ENCODE data around the gene UMAD1. TPM values are rescaled to one million over a fixed set of nuclear protein-coding genes. Genes with fewer than 3 reads are reported as not detected.

UMAD1 gene
- polyA plus RNA-seq, 6 donors from 2014 or later = 23.1 to 33.9 (median 30.1) TPM

DNA sequence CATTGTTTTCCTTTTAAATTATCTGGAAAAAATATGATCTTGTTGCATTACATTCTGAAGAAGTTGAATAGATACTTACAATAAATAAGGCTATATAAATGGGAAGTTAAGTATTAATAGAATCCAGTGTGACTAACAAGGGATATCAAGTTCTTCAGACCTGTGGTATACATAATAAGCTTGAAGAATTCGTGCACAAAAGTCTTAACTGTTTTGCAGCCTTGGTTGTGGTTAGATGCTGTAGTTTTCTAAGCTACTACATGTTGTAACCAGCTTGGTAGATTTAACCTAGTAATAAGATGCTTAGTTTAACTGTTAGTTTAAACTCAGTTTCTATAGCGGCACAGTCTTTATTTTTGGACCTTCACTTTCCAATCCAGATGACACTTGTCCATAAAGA, 221.8 kb downstream of the UMAD1 start:
- no peaks in the 10 kb centered on the region for H3K27me3 Mint-ChIP-seq
- ATAC-seq (ENCODE audit: low read depth in 2 of 2) (no peak), DNase-seq (no peak)
- peaks cover 10 to 21% (median 12%) of the 10 kb centered on the region in 3 donors for H3K4me1 Mint-ChIP-seq
- no peaks in the 10 kb centered on the region for H3K36me3 Mint-ChIP-seq
- H3K27ac Mint-ChIP-seq = no peak overlapping the region
- H3K9me3 Mint-ChIP-seq = peaks cover 0 to 4% (median 0%) of the 10 kb centered on the region in 7 donors
- H3K4me3 Mint-ChIP-seq = no peak overlapping the region

DNA sequence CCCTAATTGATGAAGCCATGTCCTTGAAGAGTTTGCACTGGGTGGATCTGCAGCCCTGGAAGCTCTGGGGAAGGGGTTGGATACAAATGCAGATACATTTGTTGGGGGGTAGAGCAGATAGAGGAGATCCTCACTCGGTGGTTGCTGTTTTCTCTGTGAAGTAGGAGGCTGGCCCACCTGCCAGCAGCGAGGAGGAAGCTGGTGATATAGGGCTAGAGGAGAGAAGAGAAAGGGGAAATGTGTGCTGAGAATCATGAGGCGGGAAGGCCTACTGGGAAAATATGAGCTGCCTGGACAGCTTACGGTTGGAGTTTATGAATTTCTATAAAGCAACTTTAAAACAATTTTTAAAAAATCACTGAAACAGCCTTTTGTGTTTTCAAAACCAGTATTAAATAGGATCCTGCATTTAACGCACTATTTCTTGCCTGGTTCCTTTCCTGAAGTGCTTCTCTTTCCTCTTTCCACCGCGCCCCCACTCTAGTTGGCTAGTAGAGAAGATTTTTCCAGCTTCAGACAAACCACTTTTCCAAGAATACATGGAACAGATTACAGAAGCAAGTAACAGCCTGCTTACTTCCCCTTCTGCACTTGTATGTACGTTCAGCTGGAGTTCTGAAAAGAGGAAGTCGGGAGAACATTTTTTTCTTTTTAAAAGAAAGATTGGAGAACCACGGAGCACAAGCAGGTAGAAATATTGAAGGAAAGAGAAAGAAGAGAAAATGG, 227.5 kb downstream of the UMAD1 start:
- peak; percentile 82 to 83 for ATAC-seq (ENCODE audit: low read depth in 2 of 2)
- Mint-ChIP-seq H3K4me1 (peaks cover 0 to 6% (median 6%) of the 10 kb centered on the region in 3 donors), H3K9me3 (no peaks in the 10 kb centered on the region), H3K27ac (no peak overlapping the region), H3K36me3 (no peaks in the 10 kb centered on the region), H3K4me3 (no peak overlapping the region), H3K27me3 (no peaks in the 10 kb centered on the region)
- peak; percentile 51 for DNase-seq

DNA sequence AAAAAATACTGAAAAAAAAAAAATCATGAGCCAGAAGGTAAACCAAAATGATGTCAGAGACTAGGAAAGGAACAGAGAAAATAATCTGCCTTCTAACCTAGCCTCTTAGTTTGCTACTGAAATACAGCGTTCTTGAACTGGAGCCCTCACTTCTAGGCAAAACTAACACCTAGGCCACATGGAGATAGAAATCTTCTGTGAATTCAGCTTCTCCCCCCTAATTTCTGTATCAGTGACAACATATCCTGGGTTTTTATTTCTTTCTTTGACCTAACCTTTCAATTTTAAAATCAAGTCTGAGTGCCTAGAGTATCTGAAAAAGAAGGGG, 228.0 kb downstream of the UMAD1 start:
- H3K9me3 Mint-ChIP-seq = no peaks in the 10 kb centered on the region
- ATAC-seq (ENCODE audit: low read depth in 2 of 2) (peak; percentile 24 to 37), DNase-seq (no peak)
- H3K4me3 Mint-ChIP-seq = no peak overlapping the region
- H3K4me1 Mint-ChIP-seq = peaks cover 0 to 6% (median 2%) of the 10 kb centered on the region in 3 donors
- peaks cover 0 to under 1% of the 10 kb centered on the region in 2 donors for H3K36me3 Mint-ChIP-seq
- no peak overlapping the region for H3K27ac Mint-ChIP-seq
- no peaks in the 10 kb centered on the region for H3K27me3 Mint-ChIP-seq

DNA sequence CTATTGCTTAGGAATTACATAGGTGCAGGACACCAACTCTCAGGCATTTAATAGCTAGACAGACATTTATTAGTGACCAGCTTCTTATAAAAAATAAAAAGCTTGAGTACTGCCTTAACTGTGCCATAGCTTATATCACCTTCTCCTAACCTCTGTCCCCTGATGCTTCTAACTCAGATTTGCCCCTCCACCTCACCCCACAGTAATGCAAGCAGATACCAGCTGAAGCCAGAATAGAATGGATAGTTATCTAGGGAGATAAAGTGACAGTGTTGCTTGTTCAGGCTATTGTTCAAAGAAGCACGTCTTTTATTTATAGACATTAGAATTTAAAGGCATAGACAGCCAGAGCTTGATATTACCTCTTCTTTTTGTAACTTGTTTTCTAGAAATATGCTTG, 228.5 kb downstream of the UMAD1 start:
- no peak for ATAC-seq (ENCODE audit: low read depth in 2 of 2)
- H3K36me3 Mint-ChIP-seq = peaks cover 2 to 5% of the 10 kb centered on the region in 2 donors
- DNase-seq = no peak
- H3K27ac Mint-ChIP-seq = peak overlapping the region in 1 of 6 donors; percentile 26
- H3K4me3 Mint-ChIP-seq = no peak overlapping the region
- H3K4me1 Mint-ChIP-seq = peaks cover 0 to 6% (median 0%) of the 10 kb centered on the region in 3 donors
- H3K9me3 Mint-ChIP-seq = no peaks in the 10 kb centered on the region
- H3K27me3 Mint-ChIP-seq = no peaks in the 10 kb centered on the region

DNA sequence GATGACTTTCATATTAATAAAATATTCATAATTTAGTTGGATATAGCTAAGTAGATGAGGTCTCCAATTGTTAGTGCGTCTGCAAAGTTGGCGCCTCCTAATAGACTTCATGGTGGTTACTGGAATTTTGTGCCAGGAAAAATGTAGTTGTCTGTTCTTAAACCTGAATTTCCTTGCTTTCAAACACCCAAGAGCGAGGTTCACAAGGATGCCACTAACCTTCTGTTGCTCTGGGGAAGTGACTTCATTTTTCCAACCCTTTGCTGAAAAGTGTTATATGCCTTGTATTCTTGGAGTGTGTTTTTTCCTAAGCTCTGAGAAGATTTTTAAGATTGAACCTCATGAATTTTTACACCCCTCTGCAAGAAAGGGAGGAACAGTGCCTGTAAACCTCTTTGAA, 229.1 kb downstream of the UMAD1 start:
- Mint-ChIP-seq H3K27me3 (no peaks in the 10 kb centered on the region), H3K4me3 (no peak overlapping the region), H3K27ac (no peak overlapping the region), H3K4me1 (peaks cover 0 to 6% (median 0%) of the 10 kb centered on the region in 3 donors), H3K36me3 (peaks cover 5 to 9% of the 10 kb centered on the region in 2 donors), H3K9me3 (no peaks in the 10 kb centered on the region)
- no peak for DNase-seq
- ATAC-seq (ENCODE audit: low read depth in 2 of 2) = no peak

DNA sequence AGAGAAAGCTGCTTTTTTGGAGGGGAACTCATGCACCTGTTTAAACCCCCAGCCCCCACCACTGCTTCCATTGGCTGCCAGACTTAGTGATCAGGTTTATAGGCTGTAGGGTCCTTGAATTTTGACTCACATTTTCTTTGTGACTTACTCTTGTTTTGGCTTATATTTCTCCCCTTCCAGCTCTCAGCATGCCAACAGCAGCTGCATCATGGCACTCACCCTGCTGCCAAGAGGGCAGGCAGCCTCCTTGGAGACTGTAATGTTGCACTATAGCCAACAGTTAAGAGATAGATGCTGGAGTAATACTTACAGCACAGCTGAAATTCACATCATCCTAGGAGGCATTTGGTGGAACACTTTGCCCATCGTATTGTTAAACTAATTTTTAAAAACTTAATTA, 230.0 kb downstream of the UMAD1 start:
- peaks cover 0 to 3% (median 0%) of the 10 kb centered on the region in 7 donors for H3K9me3 Mint-ChIP-seq
- peak overlapping the region in 1 of 6 donors; percentile 13 for H3K27ac Mint-ChIP-seq
- DNase-seq (no peak), ATAC-seq (ENCODE audit: low read depth in 2 of 2) (no peak)
- no peak overlapping the region for H3K4me3 Mint-ChIP-seq
- peaks cover 5 to 9% of the 10 kb centered on the region in 2 donors for H3K36me3 Mint-ChIP-seq
- no peaks in the 10 kb centered on the region for H3K27me3 Mint-ChIP-seq
- peaks cover 0 to 6% (median 6%) of the 10 kb centered on the region in 3 donors for H3K4me1 Mint-ChIP-seq

DNA sequence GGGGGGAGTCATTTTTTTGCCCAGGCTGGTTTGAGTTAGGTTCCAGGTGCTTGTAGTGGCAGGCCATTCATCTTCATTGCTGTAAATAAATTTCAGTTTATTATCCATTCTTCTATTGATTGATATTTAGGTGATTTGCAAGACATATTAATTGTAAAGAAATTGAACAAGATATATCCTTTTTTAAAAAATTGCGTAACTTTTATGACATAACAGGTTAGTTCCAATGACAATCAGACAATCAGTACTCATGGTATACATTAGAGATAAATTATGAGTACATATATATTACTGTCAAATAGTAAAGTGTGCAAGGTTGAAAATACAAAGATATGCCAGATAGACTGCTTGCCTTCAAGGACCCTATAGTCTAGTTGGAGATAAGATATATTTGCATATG, 235.9 kb downstream of the UMAD1 start:
- DNase-seq = no peak
- peak overlapping the region in 1 of 6 donors; percentile 85 for H3K27ac Mint-ChIP-seq
- peaks cover 5 to 9% of the 10 kb centered on the region in 2 donors for H3K36me3 Mint-ChIP-seq
- no peak for ATAC-seq (ENCODE audit: low read depth in 2 of 2)
- H3K4me3 Mint-ChIP-seq = no peak overlapping the region
- H3K9me3 Mint-ChIP-seq = peaks cover 0 to 3% (median 0%) of the 10 kb centered on the region in 7 donors
- H3K27me3 Mint-ChIP-seq = no peaks in the 10 kb centered on the region
- H3K4me1 Mint-ChIP-seq = peaks cover 4 to 6% (median 4%) of the 10 kb centered on the region in 3 donors

DNA sequence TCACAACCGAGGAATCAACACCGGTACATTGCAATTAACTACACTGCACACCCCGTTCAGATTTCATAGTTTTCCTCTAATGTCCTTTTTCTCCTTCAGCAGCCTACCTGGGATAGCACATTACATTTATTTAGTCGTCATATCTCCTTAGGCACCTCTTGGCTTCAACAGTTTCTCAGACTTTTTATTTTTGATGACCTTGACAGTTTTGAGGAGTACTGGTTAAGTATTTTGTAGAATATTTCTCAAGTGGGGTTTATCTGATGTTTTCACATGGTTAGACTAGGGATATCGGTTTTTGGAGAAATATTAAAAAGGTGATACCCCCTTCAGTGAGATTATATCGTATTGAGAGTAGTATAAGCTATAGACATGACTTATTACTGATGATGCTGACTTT, 241.0 kb downstream of the UMAD1 start:
- Mint-ChIP-seq H3K27ac (peak overlapping the region in 2 of 6 donors; percentile 17 to 28), H3K4me1 (peaks cover 14 to 25% (median 20%) of the 10 kb centered on the region in 3 donors), H3K9me3 (peaks cover 0 to 6% (median 0%) of the 10 kb centered on the region in 7 donors), H3K27me3 (no peaks in the 10 kb centered on the region), H3K4me3 (no peak overlapping the region), H3K36me3 (no peaks in the 10 kb centered on the region)
- DNase-seq = no peak
- no peak for ATAC-seq (ENCODE audit: low read depth in 2 of 2)

DNA sequence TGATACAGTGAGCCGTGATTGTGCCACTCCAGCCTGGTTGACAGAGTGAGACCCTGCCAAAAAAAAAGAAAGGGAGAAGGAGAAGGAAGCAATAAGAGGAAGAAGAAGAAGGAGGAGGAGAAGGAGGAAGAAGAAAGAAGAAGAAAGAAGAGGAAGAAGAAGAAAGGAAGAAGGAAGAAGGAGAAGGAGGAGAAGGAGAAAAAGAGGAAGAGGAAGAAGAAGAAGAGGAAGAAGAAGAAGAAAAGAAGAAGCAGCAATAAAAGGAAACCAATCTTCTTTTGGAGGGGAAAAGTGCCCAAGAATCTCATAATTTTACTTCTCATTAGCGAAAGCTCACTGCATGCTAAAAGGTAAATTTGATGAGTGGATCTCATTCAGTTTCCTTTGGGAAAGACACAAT, 242.3 kb downstream of the UMAD1 start:
- no peak for ATAC-seq (ENCODE audit: low read depth in 2 of 2)
- H3K4me1 Mint-ChIP-seq = peaks cover 14 to 23% (median 20%) of the 10 kb centered on the region in 3 donors
- H3K27ac Mint-ChIP-seq = peak overlapping the region; percentile 80 to 95 (median 92)
- H3K36me3 Mint-ChIP-seq = no peaks in the 10 kb centered on the region
- H3K4me3 Mint-ChIP-seq = peak overlapping the region in 5 of 8 donors; percentile 30 to 79 (median 48)
- H3K27me3 Mint-ChIP-seq = no peaks in the 10 kb centered on the region
- no peak for DNase-seq
- peaks cover 0 to 6% (median 0%) of the 10 kb centered on the region in 7 donors for H3K9me3 Mint-ChIP-seq

DNA sequence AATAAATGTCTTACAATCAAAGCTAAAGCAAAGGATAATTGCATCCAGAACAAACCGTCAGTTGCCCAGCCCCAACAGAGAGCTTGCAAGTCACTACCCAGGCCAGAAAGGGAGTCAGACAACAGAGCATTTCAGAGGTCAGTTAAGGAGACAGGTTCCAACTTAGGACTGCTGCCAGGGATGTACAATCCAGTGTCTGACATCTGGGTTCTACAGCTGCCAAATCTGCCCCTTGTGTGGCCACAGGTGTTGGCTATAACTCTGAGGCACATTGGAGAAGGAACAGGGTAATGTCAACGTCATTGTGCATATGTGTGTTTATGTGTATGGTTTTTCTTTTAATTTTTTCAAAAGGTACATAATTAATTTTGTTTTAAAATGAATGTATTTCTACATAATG, 242.8 kb downstream of the UMAD1 start:
- H3K4me1 Mint-ChIP-seq = peaks cover 10 to 23% (median 20%) of the 10 kb centered on the region in 3 donors
- H3K36me3 Mint-ChIP-seq = no peaks in the 10 kb centered on the region
- H3K9me3 Mint-ChIP-seq = peaks cover 0 to 6% (median 0%) of the 10 kb centered on the region in 7 donors
- H3K4me3 Mint-ChIP-seq = no peak overlapping the region
- H3K27ac Mint-ChIP-seq = peak overlapping the region in 2 of 6 donors; percentile 62 to 73
- H3K27me3 Mint-ChIP-seq = no peaks in the 10 kb centered on the region
- ATAC-seq (ENCODE audit: low read depth in 2 of 2) (no peak), DNase-seq (no peak)

DNA sequence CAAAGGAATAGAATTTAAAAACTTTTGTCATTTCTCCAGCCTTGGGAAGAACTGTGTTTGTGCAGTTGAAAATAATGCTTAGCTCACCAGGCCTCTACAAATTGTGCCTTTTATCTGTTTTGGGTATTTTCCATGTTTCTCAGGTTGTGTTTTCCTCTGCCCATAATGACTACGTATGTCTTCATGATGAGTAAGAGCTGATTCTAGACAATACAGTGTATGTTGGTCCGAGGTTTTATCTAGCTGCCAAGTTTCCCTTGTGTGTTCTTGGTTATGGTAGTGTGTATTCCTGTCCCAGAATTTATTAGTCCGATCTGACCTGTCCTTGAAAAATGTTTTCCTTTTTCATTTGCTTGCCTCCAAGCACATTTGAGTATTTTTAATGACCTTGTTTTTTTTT, 244.3 kb downstream of the UMAD1 start:
- peaks cover 0 to 6% (median 0%) of the 10 kb centered on the region in 7 donors for H3K9me3 Mint-ChIP-seq
- H3K4me1 Mint-ChIP-seq = peaks cover 10 to 23% (median 20%) of the 10 kb centered on the region in 3 donors
- ATAC-seq (ENCODE audit: low read depth in 2 of 2) = no peak
- DNase-seq = no peak
- H3K27me3 Mint-ChIP-seq = no peaks in the 10 kb centered on the region
- no peak overlapping the region for H3K4me3 Mint-ChIP-seq
- H3K27ac Mint-ChIP-seq = peak overlapping the region in 1 of 6 donors; percentile 23
- H3K36me3 Mint-ChIP-seq = no peaks in the 10 kb centered on the region

DNA sequence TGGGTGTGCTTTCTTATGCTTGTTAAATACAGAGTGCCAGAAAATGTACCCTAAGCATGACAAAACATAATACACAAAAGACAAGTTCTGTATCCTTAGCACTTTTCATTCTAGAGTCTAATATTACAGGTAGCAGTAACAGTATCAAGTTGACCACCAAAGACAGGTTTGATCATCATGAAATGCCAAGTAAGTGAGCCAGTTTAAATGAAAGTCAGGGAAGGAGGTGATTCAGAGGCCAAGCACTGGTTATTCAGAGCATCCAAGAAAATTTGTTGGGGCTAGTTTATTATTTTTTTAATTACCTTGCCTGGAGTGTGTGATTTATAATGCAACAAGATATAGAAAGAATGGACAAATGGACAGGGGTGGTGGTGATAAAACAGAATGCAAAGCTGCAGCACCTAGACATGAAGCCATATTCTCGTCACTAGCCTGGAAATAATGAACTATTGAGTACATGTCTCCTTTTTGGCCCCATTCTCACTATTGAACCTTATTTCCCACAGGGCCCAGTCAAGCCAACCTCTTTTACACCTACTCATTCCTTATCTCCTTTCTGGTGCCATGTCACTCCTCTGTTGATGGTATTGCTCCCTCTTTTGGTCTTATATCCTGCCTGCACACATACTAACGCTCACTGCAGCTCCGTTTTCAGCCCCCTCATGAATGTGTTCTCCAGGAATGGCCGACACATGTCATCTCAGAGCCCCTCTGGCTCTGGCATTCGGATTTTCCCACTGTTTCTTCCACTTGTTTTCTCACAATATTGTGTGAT, 249.4 kb downstream of the UMAD1 start:
- ATAC-seq (ENCODE audit: low read depth in 2 of 2) (no peak), DNase-seq (no peak)
- H3K9me3 Mint-ChIP-seq = no peaks in the 10 kb centered on the region
- H3K4me3 Mint-ChIP-seq = no peak overlapping the region
- peaks cover 0 to 9% of the 10 kb centered on the region in 2 donors for H3K36me3 Mint-ChIP-seq
- no peaks in the 10 kb centered on the region for H3K27me3 Mint-ChIP-seq
- no peaks in the 10 kb centered on the region for H3K4me1 Mint-ChIP-seq
- peak overlapping the region in 2 of 6 donors; percentile 39 to 90 for H3K27ac Mint-ChIP-seq

DNA sequence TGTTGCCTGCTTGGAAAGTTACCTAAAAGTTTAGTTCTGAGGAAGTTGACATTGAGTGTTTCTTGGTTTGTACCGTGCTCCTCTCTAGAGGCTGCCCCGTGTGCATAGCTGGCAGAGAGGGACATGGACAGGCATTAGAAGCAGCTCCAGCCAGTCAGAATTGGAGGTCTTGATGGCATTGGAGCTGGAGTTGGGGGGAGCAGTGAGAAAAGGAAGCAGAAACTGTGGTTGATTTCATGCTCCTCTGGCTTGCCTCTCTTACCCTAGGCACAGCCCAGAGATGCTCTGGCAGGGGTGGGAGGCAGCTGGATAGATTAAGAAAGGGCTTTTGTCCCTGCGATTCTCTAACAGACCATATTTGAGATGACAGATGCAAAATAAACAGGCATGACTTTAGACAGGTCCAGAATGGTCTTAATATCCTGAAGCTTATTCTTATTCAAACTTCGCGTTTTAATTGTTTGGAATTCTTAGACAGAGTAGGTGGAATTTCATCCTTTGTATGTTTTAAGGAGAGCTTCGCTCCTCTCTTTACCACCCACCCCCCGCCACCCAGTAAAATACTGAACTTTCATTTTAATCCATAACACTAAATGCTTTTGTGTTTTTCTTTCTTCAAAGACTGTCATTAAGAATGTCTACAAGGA, 254.6 kb downstream of the UMAD1 start:
- H3K36me3 Mint-ChIP-seq = peaks cover 0 to 13% of the 10 kb centered on the region in 2 donors
- no peaks in the 10 kb centered on the region for H3K9me3 Mint-ChIP-seq
- no peak for ATAC-seq (ENCODE audit: low read depth in 2 of 2)
- H3K27me3 Mint-ChIP-seq = no peaks in the 10 kb centered on the region
- no peaks in the 10 kb centered on the region for H3K4me1 Mint-ChIP-seq
- H3K27ac Mint-ChIP-seq = peak overlapping the region in 1 of 6 donors; percentile 56
- no peak for DNase-seq
- H3K4me3 Mint-ChIP-seq = no peak overlapping the region
